ENCODE results near the gene IZUMO1.
"Not testable (repeated sequence)": the region's sequence is repeated elsewhere in the genome, so short reads cannot be mapped to it uniquely, and the experiment has no call there.

IZUMO1 gene

GRCh38 chr19:48746738-48747575 is at the start of gene IZUMO1:
IZUMO1 (minus strand) TSS chr19:48746909; CDS start chr19:48745859, 1,050 bp downstream.
- peak in 13 of 14 donors; percentile 45 to 96 (median 70) for DNase-seq

- peak in 3 of 14 donors; percentile 41 to 69 (median 61) for DNase-seq
Observed at GRCh38 chr19:48795685-48796070, 49.0 kb upstream of the IZUMO1 start.

- peak; percentile 54 to 95 (median 87) for DNase-seq
Observed at GRCh38 chr19:48795055-48795684, 48.5 kb upstream of the IZUMO1 start.

- DNase-seq: no peak
Observed at GRCh38 chr19:48794291-48794690, 47.6 kb upstream of the IZUMO1 start.

- DNase-seq: no peak
Observed at GRCh38 chr19:48793271-48793670, 46.6 kb upstream of the IZUMO1 start.

- not testable (repeated sequence) for DNase-seq
Observed at GRCh38 chr19:48787331-48787730, 40.6 kb upstream of the IZUMO1 start.

GRCh38 chr19:48786422-48786821 is 39.7 kb upstream of the IZUMO1 start:
- DNase-seq: not testable (repeated sequence)

GRCh38 chr19:48784527-48784926 is 37.8 kb upstream of the IZUMO1 start:
- DNase-seq: no peak

GRCh38 chr19:48780631-48781391 is 34.1 kb upstream of the IZUMO1 start:
- DNase-seq: peak in 2 of 14 donors; percentile 1 to 3

GRCh38 chr19:48779636-48780035 is 32.9 kb upstream of the IZUMO1 start:
- no peak for DNase-seq

- DNase-seq: no peak
Observed at GRCh38 chr19:48777720-48778119, 31.0 kb upstream of the IZUMO1 start.

- DNase-seq: no peak
Observed at GRCh38 chr19:48777139-48777538, 30.4 kb upstream of the IZUMO1 start.

- no peak for DNase-seq
Observed at GRCh38 chr19:48772503-48772953, 25.8 kb upstream of the IZUMO1 start.

GRCh38 chr19:48770734-48771472 is 24.2 kb upstream of the IZUMO1 start:
- no peak for DNase-seq

- no peak for DNase-seq
Observed at GRCh38 chr19:48770266-48770665, 23.6 kb upstream of the IZUMO1 start.

- DNase-seq: no peak
Observed at GRCh38 chr19:48768994-48769713, 22.4 kb upstream of the IZUMO1 start.

- DNase-seq: not testable (repeated sequence)
Observed at GRCh38 chr19:48768171-48768753, 21.6 kb upstream of the IZUMO1 start.

GRCh38 chr19:48765816-48766215 is 19.1 kb upstream of the IZUMO1 start:
- DNase-seq: not testable (repeated sequence)

- no peak for DNase-seq
Observed at GRCh38 chr19:48760504-48761205, 13.9 kb upstream of the IZUMO1 start.

- DNase-seq: no peak
Observed at GRCh38 chr19:48757741-48758144, 11.0 kb upstream of the IZUMO1 start.

All from C1 segment of cervical spinal cord (tissue), 14 donors.